ENCODE data around the gene PROS1.

DNA sequence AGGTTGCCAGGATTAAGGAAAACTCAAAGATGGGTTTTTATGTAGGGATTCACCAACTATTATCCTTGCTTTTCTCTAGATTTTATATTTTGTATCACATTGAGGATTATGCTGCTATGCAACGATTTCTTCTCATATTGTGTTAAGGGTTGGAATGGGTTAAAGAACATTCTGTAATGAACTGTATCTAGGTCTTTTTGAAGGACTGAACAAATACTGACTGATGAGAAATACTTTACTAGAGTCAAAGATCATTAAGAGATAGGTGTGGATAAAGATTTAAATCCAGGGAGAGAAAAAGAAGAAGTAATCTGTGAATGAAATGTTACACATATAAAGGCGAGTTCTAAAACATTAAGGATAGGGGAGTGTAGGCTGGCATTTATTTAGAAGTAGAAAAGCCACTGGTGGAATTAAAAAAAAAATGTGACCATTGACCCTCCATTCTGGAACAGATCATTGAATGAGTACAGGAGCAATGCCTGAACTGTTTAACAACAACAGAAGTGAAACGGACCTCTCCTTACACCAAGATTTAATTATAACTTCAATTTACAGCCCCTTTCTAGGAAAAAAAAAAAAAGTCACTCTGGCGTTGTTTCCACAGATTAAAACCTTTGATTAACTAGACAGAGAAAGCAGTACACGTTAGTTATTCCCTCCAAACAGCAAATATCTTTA is 39.2 kb downstream of the PROS1 start:
- TF ChIP-seq EZH2phosphoT487 (IDR thresholded peaks at IDR 0.05; ENCODE audit: low read depth, severe bottlenecking, unreplicated experiment) (no peak), EZH2 (IDR thresholded peaks at IDR 0.05; ENCODE audit: borderline replicate concordance) (no peak)
- TF ChIP-seq, protein P1, sequence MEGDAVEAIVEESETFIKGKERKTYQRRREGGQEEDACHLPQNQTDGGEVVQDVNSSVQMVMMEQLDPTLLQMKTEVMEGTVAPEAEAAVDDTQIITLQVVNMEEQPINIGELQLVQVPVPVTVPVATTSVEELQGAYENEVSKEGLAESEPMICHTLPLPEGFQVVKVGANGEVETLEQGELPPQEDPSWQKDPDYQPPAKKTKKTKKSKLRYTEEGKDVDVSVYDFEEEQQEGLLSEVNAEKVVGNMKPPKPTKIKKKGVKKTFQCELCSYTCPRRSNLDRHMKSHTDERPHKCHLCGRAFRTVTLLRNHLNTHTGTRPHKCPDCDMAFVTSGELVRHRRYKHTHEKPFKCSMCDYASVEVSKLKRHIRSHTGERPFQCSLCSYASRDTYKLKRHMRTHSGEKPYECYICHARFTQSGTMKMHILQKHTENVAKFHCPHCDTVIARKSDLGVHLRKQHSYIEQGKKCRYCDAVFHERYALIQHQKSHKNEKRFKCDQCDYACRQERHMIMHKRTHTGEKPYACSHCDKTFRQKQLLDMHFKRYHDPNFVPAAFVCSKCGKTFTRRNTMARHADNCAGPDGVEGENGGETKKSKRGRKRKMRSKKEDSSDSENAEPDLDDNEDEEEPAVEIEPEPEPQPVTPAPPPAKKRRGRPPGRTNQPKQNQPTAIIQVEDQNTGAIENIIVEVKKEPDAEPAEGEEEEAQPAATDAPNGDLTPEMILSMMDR (IDR thresholded peaks at IDR 0.05; ENCODE audit: poor library complexity): no peak

All from hepatocyte (in vitro differentiated cells).